ENCODE results near the gene NPY2R.

NPY2R gene

GRCh38 chr4:155249016-155249566 lies 40.7 kb downstream of the NPY2R start:
- no peak for DNase-seq

GRCh38 chr4:155252327-155252726 lies 43.9 kb downstream of the NPY2R start:
- no peak for DNase-seq

GRCh38 chr4:155263480-155263879 lies 55.0 kb downstream of the NPY2R start:
- no peak for DNase-seq

- DNase-seq, result no peak
Observed at GRCh38 chr4:155265113-155265512, 56.7 kb downstream of the NPY2R start.
